Liver (tissue), 9 donors: ENCODE results near the gene CCSAP. TPM values are rescaled to one million over a fixed set of nuclear protein-coding genes. Genes with fewer than 3 reads are reported as not detected.

Source experiments
- DNase-seq: peaks from one replicate; pipeline ENCODE4 v3.0.0-alpha.2; 2017; ENCODE audit warnings: low spot score
- H3K27ac ChIP-seq, 2 donors: one replicate each; pipeline ENCODE4 v1.7.0; 2013; ENCODE audit warnings: inconsistent platforms in 2 of 2, low read length in 2 of 2, control low read depth in 1 of 2, low read depth in 1 of 2, mild to moderate bottlenecking in 1 of 2
- H3K27me3 ChIP-seq, 4 donors: one replicate each; pipeline versions ENCODE4 v1.6.1 to v1.7.0; 2013; ENCODE audit warnings: low read length in 3 of 4, inconsistent platforms in 1 of 4, mild to moderate bottlenecking in 1 of 4, moderate library complexity in 1 of 4; ENCODE audit not compliant: control insufficient read depth in 4 of 4, insufficient read depth in 4 of 4
- H3K36me3 ChIP-seq, 4 donors: one replicate each; pipeline versions ENCODE4 v1.6.1 to v1.7.0; 2013; ENCODE audit warnings: low read length in 3 of 4, mild to moderate bottlenecking in 3 of 4, low read depth in 1 of 4, moderate library complexity in 1 of 4; ENCODE audit not compliant: control insufficient read depth in 4 of 4, insufficient read depth in 3 of 4
- H3K4me1 ChIP-seq, 4 donors: one replicate each; pipeline versions ENCODE4 v1.6.1 to v1.7.0; 2013; ENCODE audit warnings: low read length in 3 of 4, mild to moderate bottlenecking in 3 of 4, moderate library complexity in 1 of 4; ENCODE audit not compliant: control insufficient read depth in 4 of 4, insufficient read depth in 4 of 4
- H3K4me3 ChIP-seq, 3 donors: one replicate each; pipeline versions ENCODE4 v1.6.1 to v1.7.0; 2013; ENCODE audit warnings: low read length in 3 of 3, control low read depth in 1 of 3, low read depth in 1 of 3, mild to moderate bottlenecking in 1 of 3
- H3K9ac ChIP-seq, 2 donors: one replicate each; pipeline ENCODE4 v1.7.0; 2013; ENCODE audit warnings: low read length in 2 of 2, mild to moderate bottlenecking in 2 of 2, moderate library complexity in 2 of 2, control low read depth in 1 of 2, low read depth in 1 of 2
- H3K9me3 ChIP-seq, 4 donors: one replicate each; pipeline versions ENCODE4 v1.6.1 to v1.7.0; 2013; ENCODE audit warnings: low read length in 3 of 4; ENCODE audit not compliant: control insufficient read depth in 4 of 4
- EGR1 ChIP-seq, 2 donors: IDR thresholded peaks; 2 replicates each; pipeline ENCODE4 v1.6.1; 2016 to 2018; ENCODE audit warnings: antibody characterized with exemption in 2 of 2, low read depth in 2 of 2
- HNF4A ChIP-seq, 2 donors: conservative IDR thresholded peaks; 2 replicates each; pipeline ENCODE4 v1.6.1; 2016; ENCODE audit warnings: antibody characterized with exemption in 2 of 2, mild to moderate bottlenecking in 2 of 2
- HNF4G ChIP-seq: IDR thresholded peaks from 2 replicates; pipeline ENCODE4 v1.6.1; 2016; ENCODE audit warnings: antibody characterized with exemption
- NR2F2 ChIP-seq: IDR thresholded peaks from 2 replicates; pipeline ENCODE4 v1.6.1; 2016; ENCODE audit warnings: antibody characterized with exemption
- RAD21 ChIP-seq, 2 donors: IDR thresholded peaks; 2 replicates each; pipeline ENCODE4 v1.6.1; 2016; ENCODE audit warnings: antibody characterized with exemption in 2 of 2, mild to moderate bottlenecking in 2 of 2
- RXRA ChIP-seq, 2 donors: IDR thresholded peaks; 2 replicates each; pipeline ENCODE4 v1.6.1; 2017 to 2018; ENCODE audit warnings: antibody characterized with exemption in 2 of 2, mild to moderate bottlenecking in 1 of 2
- SP1 ChIP-seq: IDR thresholded peaks from 2 replicates; pipeline ENCODE4 v1.6.1; 2018; ENCODE audit warnings: antibody characterized with exemption, mild to moderate bottlenecking
- TAF1 ChIP-seq: conservative IDR thresholded peaks from 2 replicates; pipeline ENCODE4 v1.6.1; 2016; ENCODE audit warnings: antibody characterized with exemption, mild to moderate bottlenecking
- WGBS: extraction: QIAGEN DNeasy Blood & Tissue Kit; methylation state at CpG from one replicate; pipeline ENCODE4 v1.1.7; 2013; 5-methylcytosine and 5-hydroxymethylcytosine counted together
- polyA plus RNA-seq, 2 donors: library from polyadenylated mRNA; stranded (reverse) in 1 of 2; unstranded in 1 of 2; fragments of 200-250 nt in 1 of 2; fragments of >200 nt in 1 of 2; fragmentation: Nextera tagmentation in 1 of 2; extraction: Ambion mirVana in 1 of 2; gene quantifications; one replicate each; pipeline versions ENCODE4 v1.2.1 to v1.2.3, GENCODE V29; 2013 to 2015
- total RNA-seq, 2 donors: library from RNA; depleted of rRNA; stranded (reverse); fragments of >200 nt; gene quantifications; one replicate each; pipeline ENCODE4 v1.2.3, GENCODE V29; 2014
- TF ChIP-seq, protein P1 (sequence below): IDR thresholded peaks from 2 replicates; pipeline ENCODE4 v1.6.1; 2016; ENCODE audit warnings: antibody characterized with exemption
- TF ChIP-seq, protein P2 (sequence below): IDR thresholded peaks from 2 replicates; pipeline ENCODE4 v1.6.1; 2016; ENCODE audit warnings: antibody characterized with exemption
- TF ChIP-seq, protein P3 (sequence below): fragments of 150-350 bp; IDR thresholded peaks from 2 replicates; pipeline ENCODE4 v1.5.1; 2017; ENCODE audit warnings: improper control_type of control experiment, low read depth, low read length; ENCODE audit not compliant: missing input control
- TF ChIP-seq, protein P4 (sequence below): IDR thresholded peaks from 2 replicates; pipeline ENCODE4 v1.6.1; 2016; ENCODE audit warnings: antibody characterized with exemption
- TF ChIP-seq, protein P5 (sequence below): IDR thresholded peaks from 2 replicates; pipeline ENCODE4 v1.6.1; 2016; ENCODE audit warnings: antibody characterized with exemption, mild to moderate bottlenecking
- donor health status: healthy.
- donor health status: healthy.
- donor health status: healthy.
- donor health status: healthy.
- donor health status: healthy.

CCSAP gene
- total and polyA plus RNA-seq, 4 donors, result 0.77 to 4.6 (median 1.7) TPM

DNA sequence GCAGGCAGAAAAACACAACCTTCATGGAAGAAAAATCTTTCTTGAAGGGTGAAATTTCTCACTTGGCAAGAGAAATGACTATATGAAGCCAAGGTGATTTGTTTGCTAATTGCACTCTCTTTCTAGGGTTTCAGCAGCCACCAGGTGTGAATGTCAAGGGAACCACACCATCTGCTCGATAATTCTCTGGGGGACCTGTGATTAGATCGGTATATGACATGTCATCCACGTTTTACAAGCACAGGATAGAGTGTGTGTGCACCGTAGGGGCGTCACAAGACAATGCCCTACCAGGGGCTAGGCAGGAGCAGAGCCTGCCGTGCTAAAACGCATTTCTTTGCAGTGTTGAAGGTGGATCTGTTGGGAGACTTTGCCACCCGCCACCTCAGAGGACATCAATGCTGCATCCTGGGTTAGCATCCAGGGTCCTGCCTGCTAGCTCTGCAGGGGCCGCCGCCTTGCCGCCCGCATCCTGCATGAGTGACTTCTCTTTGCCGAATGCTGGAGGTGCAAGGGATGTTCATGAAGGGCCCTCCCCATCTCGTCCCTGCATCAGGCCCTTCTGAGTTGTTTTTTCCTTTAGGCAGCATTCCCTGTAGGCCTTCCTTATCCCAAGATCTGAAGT lies 37.8 kb upstream of the CCSAP start:
- WGBS, result 79% methylated on average over 14 of the region's 14 CpGs
- TF ChIP-seq HNF4A (conservative IDR thresholded peaks at IDR 0.05) (no peak), NR2F2 (no peak), RAD21 (IDR thresholded peaks at IDR 0.05) (no peak), TAF1 (no peak), EGR1 (IDR thresholded peaks at IDR 0.05; ENCODE audit: low read depth in 2 of 2) (no peak), RXRA (IDR thresholded peaks at IDR 0.05) (no peak), HNF4G (no peak)
- TF ChIP-seq, protein P1, sequence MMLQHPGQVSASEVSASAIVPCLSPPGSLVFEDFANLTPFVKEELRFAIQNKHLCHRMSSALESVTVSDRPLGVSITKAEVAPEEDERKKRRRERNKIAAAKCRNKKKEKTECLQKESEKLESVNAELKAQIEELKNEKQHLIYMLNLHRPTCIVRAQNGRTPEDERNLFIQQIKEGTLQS, result no peak
- TF ChIP-seq, protein P2, sequence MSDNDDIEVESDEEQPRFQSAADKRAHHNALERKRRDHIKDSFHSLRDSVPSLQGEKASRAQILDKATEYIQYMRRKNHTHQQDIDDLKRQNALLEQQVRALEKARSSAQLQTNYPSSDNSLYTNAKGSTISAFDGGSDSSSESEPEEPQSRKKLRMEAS, result no peak
- TF ChIP-seq, protein P3, sequence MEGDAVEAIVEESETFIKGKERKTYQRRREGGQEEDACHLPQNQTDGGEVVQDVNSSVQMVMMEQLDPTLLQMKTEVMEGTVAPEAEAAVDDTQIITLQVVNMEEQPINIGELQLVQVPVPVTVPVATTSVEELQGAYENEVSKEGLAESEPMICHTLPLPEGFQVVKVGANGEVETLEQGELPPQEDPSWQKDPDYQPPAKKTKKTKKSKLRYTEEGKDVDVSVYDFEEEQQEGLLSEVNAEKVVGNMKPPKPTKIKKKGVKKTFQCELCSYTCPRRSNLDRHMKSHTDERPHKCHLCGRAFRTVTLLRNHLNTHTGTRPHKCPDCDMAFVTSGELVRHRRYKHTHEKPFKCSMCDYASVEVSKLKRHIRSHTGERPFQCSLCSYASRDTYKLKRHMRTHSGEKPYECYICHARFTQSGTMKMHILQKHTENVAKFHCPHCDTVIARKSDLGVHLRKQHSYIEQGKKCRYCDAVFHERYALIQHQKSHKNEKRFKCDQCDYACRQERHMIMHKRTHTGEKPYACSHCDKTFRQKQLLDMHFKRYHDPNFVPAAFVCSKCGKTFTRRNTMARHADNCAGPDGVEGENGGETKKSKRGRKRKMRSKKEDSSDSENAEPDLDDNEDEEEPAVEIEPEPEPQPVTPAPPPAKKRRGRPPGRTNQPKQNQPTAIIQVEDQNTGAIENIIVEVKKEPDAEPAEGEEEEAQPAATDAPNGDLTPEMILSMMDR, result no peak
- TF ChIP-seq, protein P4, sequence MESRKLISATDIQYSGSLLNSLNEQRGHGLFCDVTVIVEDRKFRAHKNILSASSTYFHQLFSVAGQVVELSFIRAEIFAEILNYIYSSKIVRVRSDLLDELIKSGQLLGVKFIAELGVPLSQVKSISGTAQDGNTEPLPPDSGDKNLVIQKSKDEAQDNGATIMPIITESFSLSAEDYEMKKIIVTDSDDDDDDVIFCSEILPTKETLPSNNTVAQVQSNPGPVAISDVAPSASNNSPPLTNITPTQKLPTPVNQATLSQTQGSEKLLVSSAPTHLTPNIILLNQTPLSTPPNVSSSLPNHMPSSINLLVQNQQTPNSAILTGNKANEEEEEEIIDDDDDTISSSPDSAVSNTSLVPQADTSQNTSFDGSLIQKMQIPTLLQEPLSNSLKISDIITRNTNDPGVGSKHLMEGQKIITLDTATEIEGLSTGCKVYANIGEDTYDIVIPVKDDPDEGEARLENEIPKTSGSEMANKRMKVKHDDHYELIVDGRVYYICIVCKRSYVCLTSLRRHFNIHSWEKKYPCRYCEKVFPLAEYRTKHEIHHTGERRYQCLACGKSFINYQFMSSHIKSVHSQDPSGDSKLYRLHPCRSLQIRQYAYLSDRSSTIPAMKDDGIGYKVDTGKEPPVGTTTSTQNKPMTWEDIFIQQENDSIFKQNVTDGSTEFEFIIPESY, result no peak
- TF ChIP-seq, protein P5, sequence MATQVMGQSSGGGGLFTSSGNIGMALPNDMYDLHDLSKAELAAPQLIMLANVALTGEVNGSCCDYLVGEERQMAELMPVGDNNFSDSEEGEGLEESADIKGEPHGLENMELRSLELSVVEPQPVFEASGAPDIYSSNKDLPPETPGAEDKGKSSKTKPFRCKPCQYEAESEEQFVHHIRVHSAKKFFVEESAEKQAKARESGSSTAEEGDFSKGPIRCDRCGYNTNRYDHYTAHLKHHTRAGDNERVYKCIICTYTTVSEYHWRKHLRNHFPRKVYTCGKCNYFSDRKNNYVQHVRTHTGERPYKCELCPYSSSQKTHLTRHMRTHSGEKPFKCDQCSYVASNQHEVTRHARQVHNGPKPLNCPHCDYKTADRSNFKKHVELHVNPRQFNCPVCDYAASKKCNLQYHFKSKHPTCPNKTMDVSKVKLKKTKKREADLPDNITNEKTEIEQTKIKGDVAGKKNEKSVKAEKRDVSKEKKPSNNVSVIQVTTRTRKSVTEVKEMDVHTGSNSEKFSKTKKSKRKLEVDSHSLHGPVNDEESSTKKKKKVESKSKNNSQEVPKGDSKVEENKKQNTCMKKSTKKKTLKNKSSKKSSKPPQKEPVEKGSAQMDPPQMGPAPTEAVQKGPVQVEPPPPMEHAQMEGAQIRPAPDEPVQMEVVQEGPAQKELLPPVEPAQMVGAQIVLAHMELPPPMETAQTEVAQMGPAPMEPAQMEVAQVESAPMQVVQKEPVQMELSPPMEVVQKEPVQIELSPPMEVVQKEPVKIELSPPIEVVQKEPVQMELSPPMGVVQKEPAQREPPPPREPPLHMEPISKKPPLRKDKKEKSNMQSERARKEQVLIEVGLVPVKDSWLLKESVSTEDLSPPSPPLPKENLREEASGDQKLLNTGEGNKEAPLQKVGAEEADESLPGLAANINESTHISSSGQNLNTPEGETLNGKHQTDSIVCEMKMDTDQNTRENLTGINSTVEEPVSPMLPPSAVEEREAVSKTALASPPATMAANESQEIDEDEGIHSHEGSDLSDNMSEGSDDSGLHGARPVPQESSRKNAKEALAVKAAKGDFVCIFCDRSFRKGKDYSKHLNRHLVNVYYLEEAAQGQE, result no peak
- no peak for DNase-seq

DNA sequence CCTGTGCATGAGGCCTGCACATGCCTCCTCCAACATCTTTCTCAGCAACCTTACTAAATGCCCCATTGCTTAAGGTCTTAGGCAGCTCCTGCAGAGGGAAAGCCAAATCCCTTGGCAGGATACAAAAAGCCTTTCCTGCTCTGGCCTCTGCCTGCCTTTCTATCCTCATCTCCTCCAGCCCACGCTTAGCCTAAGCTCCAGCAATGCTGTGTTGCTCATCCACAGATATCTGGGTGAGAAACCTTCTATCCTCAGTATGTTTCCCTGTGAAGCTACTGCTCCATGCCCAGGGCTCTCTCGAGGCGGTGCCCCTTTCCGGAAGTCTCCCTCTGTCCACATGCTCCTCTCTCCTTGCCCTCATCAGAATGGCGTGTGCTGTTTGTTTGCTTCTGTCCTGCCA lies 37.0 kb upstream of the CCSAP start:
- Histone ChIP-seq H3K36me3 (no peaks in the 10 kb centered on the region), H3K9me3 (no peaks in the 10 kb centered on the region), H3K9ac (no peak overlapping the region), H3K4me1 (no peaks in the 10 kb centered on the region), H3K27ac (no peak overlapping the region), H3K27me3 (no peaks in the 10 kb centered on the region), H3K4me3 (no peak overlapping the region)
- no peak for DNase-seq
- TF ChIP-seq, protein P4, result no peak
- TF ChIP-seq SP1 (no peak), TAF1 (no peak)
- WGBS, result 72% methylated on average over 5 of the region's 5 CpGs

More for the DNA sequence above, 37.8 kb upstream of the CCSAP start:
- no peak overlapping the region for H3K4me3 ChIP-seq
- no peaks in the 10 kb centered on the region for H3K27me3 ChIP-seq
- no peak overlapping the region for H3K27ac ChIP-seq
- no peaks in the 10 kb centered on the region for H3K36me3 ChIP-seq
- H3K9ac ChIP-seq, result no peak overlapping the region
- H3K9me3 ChIP-seq, result no peaks in the 10 kb centered on the region
- H3K4me1 ChIP-seq, result no peaks in the 10 kb centered on the region
